Panc1 (cell line): ENCODE measurements around the gene FARP1. TPM values are rescaled to one million over a fixed set of nuclear protein-coding genes. Genes with fewer than 3 reads are reported as not detected.

Source experiments
- ATAC-seq: fragments of 200-7000 bp; cut with Tn5 transposase; 2 replicates; pipeline ENCODE4 v1.9.1; 2020; ENCODE audit warnings: mild to moderate bottlenecking, moderate library complexity
- BruUV-seq: library from RNA; stranded (reverse); fragments of 400-500 nt; replicated peaks from 2 replicates; lab custom pipeline; 2021; lab: Mats Ljungman, UMichigan
- CTCF ChIA-PET: fragments of 300-600 bp; sonication (Branson Sonifier 250); formaldehyde crosslinking; loops from one replicate; lab custom pipeline; 2022; ENCODE audit warnings: antibody characterized with exemption; lab: Charles Lee
- POLR2A ChIA-PET: fragments of 300-600 bp; sonication (Branson Sonifier 250); formaldehyde crosslinking; loops from one replicate; lab custom pipeline; 2022; ENCODE audit warnings: antibody characterized with exemption; lab: Charles Lee
- DNase-seq: peaks from one replicate; pipeline ENCODE4 v3.0.0-alpha.2; 2010; ENCODE audit warnings: low read depth, low spot score
- H3K27ac ChIP-seq: 2 replicates; pipeline ENCODE4 v1.5.1; 2011; ENCODE audit warnings: mild to moderate bottlenecking, low read length, inconsistent platforms
- H3K27me3 ChIP-seq: fragments of 200-500 bp; sonication (Bioruptor generic); 2 replicates; pipeline ENCODE4 v1.6.0; 2014; ENCODE audit warnings: low read length, inconsistent platforms; ENCODE audit not compliant: control insufficient read depth, insufficient read depth
- H3K36me3 ChIP-seq: fragments of 200-500 bp; sonication (Bioruptor generic); 2 replicates; pipeline ENCODE4 v1.5.1; 2014; ENCODE audit warnings: inconsistent platforms, mild to moderate bottlenecking, low read length, moderate library complexity; ENCODE audit not compliant: control insufficient read depth, insufficient read depth
- H3K4me1 ChIP-seq: 2 replicates; pipeline ENCODE4 v1.5.1; 2011; ENCODE audit warnings: inconsistent platforms, mild to moderate bottlenecking, low read length, moderate library complexity; ENCODE audit not compliant: control insufficient read depth, insufficient read depth
- H3K4me3 ChIP-seq, 2 experiments: 2 replicates each; pipeline ENCODE4 v1.5.1; 2011 to 2012; ENCODE audit warnings: low read depth in 2 of 2, low read length in 2 of 2, mild to moderate bottlenecking in 2 of 2, inconsistent platforms in 1 of 2, moderate library complexity in 1 of 2
- H3K9me3 ChIP-seq: fragments of 200-500 bp; sonication (Bioruptor generic); 2 replicates; pipeline ENCODE4 v1.5.1; 2014; ENCODE audit warnings: low read depth, mild to moderate bottlenecking, inconsistent platforms, low read length, moderate library complexity; ENCODE audit not compliant: control insufficient read depth, insufficient read depth
- POLR2AphosphoS5 ChIP-seq: IDR thresholded peaks from 2 replicates; pipeline ENCODE4 v1.6.1; 2012; ENCODE audit warnings: mild to moderate bottlenecking, low read depth, low read length, moderate library complexity
- SIN3A ChIP-seq: IDR thresholded peaks from 2 replicates; pipeline ENCODE4 v1.6.1; 2012; ENCODE audit warnings: low read depth, mild to moderate bottlenecking, low read length, moderate library complexity, borderline replicate concordance; ENCODE audit not compliant: insufficient read depth
- TCF7L2 ChIP-seq: IDR thresholded peaks from 2 replicates; pipeline ENCODE4 v1.6.1; 2011; ENCODE audit warnings: mild to moderate bottlenecking, low read depth, low read length, inconsistent platforms
- in situ Hi-C: cut with HindIII; loops from 2 replicates; pipeline ENCODE4 v1.10.0; 2016; ENCODE audit warnings: low sequenced_read_pairs, low pct_unique_long_range_greater_than_20kb
- intact Hi-C: fragments of 100-400 bp; cut with micrococcal nuclease; formaldehyde crosslinking; loops from one replicate; pipeline ENCODE4 v1.10.0; 2022; ENCODE audit not compliant: unreplicated experiment
- total RNA-seq: library from RNA; stranded (reverse); gene quantifications from one replicate; pipeline ENCODE4 v1.2.1, GENCODE V29; 2021; ENCODE audit not compliant: unreplicated experiment
- TF ChIP-seq, protein P1 (sequence below): fragments of 450-650 bp; IDR thresholded peaks from 2 replicates; pipeline ENCODE4 v1.5.1; 2017; ENCODE audit warnings: mild to moderate bottlenecking
- TF ChIP-seq, protein P2 (sequence below), 2 experiments: IDR thresholded peaks; 2 replicates each; pipeline ENCODE4 v1.6.1; 2011 to 2012; ENCODE audit warnings: low read depth in 2 of 2, control low read depth in 1 of 2, low read length in 1 of 2, mild to moderate bottlenecking in 1 of 2, moderate library complexity in 1 of 2; ENCODE audit not compliant: insufficient read depth in 1 of 2

Gene FARP1
- total RNA-seq, 1 experiment from 2014 or later, result 61.9 TPM

DNA sequence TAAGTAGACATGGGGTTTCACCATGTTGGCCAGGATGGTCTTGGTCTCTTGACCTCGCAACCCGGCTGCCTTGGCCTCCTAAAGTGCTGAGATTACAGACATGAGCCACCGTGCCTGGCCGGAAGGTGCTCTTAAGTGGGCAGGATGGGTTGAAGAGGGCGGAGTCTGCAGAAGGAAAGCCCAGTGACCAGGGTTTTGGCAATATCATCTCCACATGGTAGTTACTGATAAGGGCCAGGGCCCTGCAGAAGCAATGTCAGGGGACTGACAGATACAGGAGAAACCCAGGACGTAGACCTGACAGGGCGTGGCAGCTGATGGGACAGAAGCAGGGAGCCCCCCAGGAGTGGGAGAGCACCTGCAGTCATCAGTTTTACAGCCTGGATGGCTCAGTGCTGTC is 79.9 kb downstream of the FARP1 start:
- Histone ChIP-seq H3K36me3 (no peaks in the 10 kb centered on the region), H3K27ac (no peak overlapping the region), H3K27me3 (no peaks in the 10 kb centered on the region), H3K9me3 (no peaks in the 10 kb centered on the region), H3K4me1 (no peaks in the 10 kb centered on the region), H3K4me3 (no peak overlapping the region)
- in situ Hi-C loops (no loop called here), intact Hi-C loops (no loop called here)
- POLR2A ChIA-PET, result no interaction called here
- no peak for TF ChIP-seq SIN3A
- no peak for TF ChIP-seq POLR2AphosphoS5
- TF ChIP-seq TCF7L2, result no peak
- TF ChIP-seq, protein P1, sequence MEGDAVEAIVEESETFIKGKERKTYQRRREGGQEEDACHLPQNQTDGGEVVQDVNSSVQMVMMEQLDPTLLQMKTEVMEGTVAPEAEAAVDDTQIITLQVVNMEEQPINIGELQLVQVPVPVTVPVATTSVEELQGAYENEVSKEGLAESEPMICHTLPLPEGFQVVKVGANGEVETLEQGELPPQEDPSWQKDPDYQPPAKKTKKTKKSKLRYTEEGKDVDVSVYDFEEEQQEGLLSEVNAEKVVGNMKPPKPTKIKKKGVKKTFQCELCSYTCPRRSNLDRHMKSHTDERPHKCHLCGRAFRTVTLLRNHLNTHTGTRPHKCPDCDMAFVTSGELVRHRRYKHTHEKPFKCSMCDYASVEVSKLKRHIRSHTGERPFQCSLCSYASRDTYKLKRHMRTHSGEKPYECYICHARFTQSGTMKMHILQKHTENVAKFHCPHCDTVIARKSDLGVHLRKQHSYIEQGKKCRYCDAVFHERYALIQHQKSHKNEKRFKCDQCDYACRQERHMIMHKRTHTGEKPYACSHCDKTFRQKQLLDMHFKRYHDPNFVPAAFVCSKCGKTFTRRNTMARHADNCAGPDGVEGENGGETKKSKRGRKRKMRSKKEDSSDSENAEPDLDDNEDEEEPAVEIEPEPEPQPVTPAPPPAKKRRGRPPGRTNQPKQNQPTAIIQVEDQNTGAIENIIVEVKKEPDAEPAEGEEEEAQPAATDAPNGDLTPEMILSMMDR, result no peak
- TF ChIP-seq, protein P2, sequence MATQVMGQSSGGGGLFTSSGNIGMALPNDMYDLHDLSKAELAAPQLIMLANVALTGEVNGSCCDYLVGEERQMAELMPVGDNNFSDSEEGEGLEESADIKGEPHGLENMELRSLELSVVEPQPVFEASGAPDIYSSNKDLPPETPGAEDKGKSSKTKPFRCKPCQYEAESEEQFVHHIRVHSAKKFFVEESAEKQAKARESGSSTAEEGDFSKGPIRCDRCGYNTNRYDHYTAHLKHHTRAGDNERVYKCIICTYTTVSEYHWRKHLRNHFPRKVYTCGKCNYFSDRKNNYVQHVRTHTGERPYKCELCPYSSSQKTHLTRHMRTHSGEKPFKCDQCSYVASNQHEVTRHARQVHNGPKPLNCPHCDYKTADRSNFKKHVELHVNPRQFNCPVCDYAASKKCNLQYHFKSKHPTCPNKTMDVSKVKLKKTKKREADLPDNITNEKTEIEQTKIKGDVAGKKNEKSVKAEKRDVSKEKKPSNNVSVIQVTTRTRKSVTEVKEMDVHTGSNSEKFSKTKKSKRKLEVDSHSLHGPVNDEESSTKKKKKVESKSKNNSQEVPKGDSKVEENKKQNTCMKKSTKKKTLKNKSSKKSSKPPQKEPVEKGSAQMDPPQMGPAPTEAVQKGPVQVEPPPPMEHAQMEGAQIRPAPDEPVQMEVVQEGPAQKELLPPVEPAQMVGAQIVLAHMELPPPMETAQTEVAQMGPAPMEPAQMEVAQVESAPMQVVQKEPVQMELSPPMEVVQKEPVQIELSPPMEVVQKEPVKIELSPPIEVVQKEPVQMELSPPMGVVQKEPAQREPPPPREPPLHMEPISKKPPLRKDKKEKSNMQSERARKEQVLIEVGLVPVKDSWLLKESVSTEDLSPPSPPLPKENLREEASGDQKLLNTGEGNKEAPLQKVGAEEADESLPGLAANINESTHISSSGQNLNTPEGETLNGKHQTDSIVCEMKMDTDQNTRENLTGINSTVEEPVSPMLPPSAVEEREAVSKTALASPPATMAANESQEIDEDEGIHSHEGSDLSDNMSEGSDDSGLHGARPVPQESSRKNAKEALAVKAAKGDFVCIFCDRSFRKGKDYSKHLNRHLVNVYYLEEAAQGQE (IDR thresholded peaks at IDR 0.05; ENCODE audit: insufficient read depth in 1 of 2, low read depth in 2 of 2, low read length in 1 of 2), result no peak
- CTCF ChIA-PET, result no interaction called here
- DNase-seq, result no peak
- ATAC-seq, result no peak
- no TSS peak for BruUV-seq

DNA sequence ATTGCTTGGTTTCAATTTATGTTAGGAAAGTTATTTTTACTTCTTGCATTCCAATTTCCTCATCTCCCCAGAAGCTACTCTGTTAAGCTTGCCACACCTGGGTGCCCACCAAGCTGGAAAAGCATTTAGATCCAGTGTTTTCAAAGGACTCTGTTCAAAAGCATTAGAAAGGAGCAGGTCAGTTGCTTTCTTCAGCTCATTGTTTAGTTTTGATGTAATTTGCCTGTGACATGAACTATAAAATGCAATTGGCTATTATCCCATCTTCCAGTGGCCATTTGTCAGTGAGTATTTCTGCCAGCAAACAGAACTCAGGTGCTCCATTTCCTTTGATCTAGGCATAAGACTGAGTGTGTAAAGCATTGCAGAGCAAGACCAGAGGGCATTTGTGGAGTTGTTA is 80.8 kb downstream of the FARP1 start:
- in situ Hi-C loops, result no loop called here
- no peak overlapping the region for H3K4me3 ChIP-seq
- ChIA-PET CTCF (no interaction called here), POLR2A (no interaction called here)
- H3K4me1 ChIP-seq, result no peaks in the 10 kb centered on the region
- TF ChIP-seq SIN3A, result no peak
- 0 out of 2 replicates have a peak, but pooled peaks have one; percentile 37 for TF ChIP-seq TCF7L2
- ATAC-seq (no peak), DNase-seq (no peak)
- intact Hi-C loops, result no loop called here
- no peaks in the 10 kb centered on the region for H3K9me3 ChIP-seq
- H3K27me3 ChIP-seq, result no peaks in the 10 kb centered on the region
- BruUV-seq, result no TSS peak
- no peak overlapping the region for H3K27ac ChIP-seq
- no peaks in the 10 kb centered on the region for H3K36me3 ChIP-seq

DNA sequence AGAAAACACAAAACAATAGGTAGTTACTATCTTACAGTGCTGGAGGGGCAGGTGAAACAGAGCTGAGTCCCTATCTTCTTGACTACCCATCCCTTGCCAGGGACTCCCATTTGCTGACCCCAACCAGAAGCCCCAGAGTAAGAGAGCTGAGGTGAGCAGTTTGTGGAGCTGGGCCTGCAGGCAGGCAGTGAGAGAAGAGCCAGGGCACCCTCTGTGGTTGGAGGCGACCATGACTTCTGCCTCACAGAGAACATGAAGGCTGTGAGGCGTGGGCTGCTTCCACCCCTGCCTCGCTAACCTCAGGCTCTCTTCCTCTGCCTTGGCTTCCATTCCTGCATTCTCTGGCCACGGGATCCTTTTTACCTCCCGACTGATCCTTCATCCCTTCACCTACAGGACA is 81.7 kb downstream of the FARP1 start:
- Histone ChIP-seq H3K4me3 (no peak overlapping the region), H3K27me3 (no peaks in the 10 kb centered on the region), H3K27ac (no peak overlapping the region), H3K36me3 (no peaks in the 10 kb centered on the region), H3K9me3 (no peaks in the 10 kb centered on the region), H3K4me1 (no peaks in the 10 kb centered on the region)
- TF ChIP-seq, protein P2 (IDR thresholded peaks at IDR 0.05; ENCODE audit: insufficient read depth in 1 of 2, low read depth in 2 of 2, low read length in 1 of 2), result no peak
- no peak for TF ChIP-seq POLR2AphosphoS5
- TF ChIP-seq SIN3A, result no peak
- TF ChIP-seq, protein P1, result no peak
- TF ChIP-seq TCF7L2, result no peak
- no TSS peak for BruUV-seq
- intact Hi-C loops (no loop called here), in situ Hi-C loops (no loop called here)
- CTCF ChIA-PET, result no interaction called here
- no peak for ATAC-seq
- POLR2A ChIA-PET, result interaction anchor here (0.6 kb wide), 1 partner anchor 33 kb away, joined by 3 read pairs; no protein-coding TSS in a partner anchor
- DNase-seq, result no peak
